Mesothelial cell of epicardium (in vitro differentiated cells): ENCODE measurements around the gene ECE1. TPM values are rescaled to one million over a fixed set of nuclear protein-coding genes. Genes with fewer than 3 reads are reported as not detected.
"Not testable (repeated sequence)": the region's sequence is repeated elsewhere in the genome, so short reads cannot be mapped to it uniquely, and the experiment has no call there.

Source experiments
- DNase-seq, 2 experiments: peaks; one replicate each; pipeline ENCODE4 v3.0.0; 2021; ENCODE audit warnings: low spot score in 2 of 2; ENCODE audit not compliant: unreplicated experiment in 2 of 2
- H3K27ac Mint-ChIP-seq: 2 replicates; pipeline ENCODE4 v1.8.0; 2021; ENCODE audit warnings: mixed read lengths
- H3K27me3 Mint-ChIP-seq: 2 replicates; pipeline ENCODE4 v1.8.0; 2021; ENCODE audit warnings: low read depth, mixed read lengths
- H3K36me3 Mint-ChIP-seq: 2 replicates; pipeline ENCODE4 v1.8.0; 2021; ENCODE audit warnings: mixed read lengths
- H3K4me1 Mint-ChIP-seq: 2 replicates; pipeline ENCODE4 v1.8.0; 2021; ENCODE audit warnings: mixed read lengths
- H3K4me3 Mint-ChIP-seq: 2 replicates; pipeline ENCODE4 v1.8.0; 2021; ENCODE audit warnings: mild to moderate bottlenecking, moderate library complexity, mixed read lengths
- H3K9me3 Mint-ChIP-seq: 2 replicates; pipeline ENCODE4 v1.8.0; 2021; ENCODE audit warnings: mixed read lengths
- total RNA-seq: library from RNA; stranded (reverse); gene quantifications from 3 replicates; pipeline ENCODE4 v1.2.1, GENCODE V29; 2021
- TF ChIP-seq, protein P1 (sequence below): fragments of 200-600 bp; sonication (generic); IDR thresholded peaks from one replicate; pipeline ENCODE4 v1.5.0; 2021; ENCODE audit warnings: antibody characterized with exemption; ENCODE audit not compliant: unreplicated experiment

The ECE1 gene
- total RNA-seq, 1 donor from 2014 or later: 41.1 TPM

DNA sequence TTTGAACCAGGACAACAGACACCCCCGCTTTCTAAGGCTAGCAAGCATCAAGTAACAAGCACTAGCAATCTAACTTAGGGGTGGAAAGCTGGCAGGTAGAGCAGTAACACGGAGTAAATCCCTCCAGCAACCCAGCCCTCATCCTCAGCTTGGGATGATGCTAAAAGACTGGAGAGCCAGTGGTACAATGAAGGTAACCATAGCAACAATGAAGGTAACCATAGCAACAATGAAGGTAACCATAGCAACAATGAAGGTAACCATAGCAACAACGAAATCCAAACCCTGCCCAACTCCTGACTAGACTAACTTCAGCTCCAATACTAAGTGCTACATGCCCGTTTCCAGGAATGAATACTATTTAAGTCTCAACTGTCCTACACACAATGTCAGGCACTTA, 91.3 kb downstream of the ECE1 start:
- no peak overlapping the region for H3K27ac Mint-ChIP-seq
- no peaks in the 10 kb centered on the region for H3K36me3 Mint-ChIP-seq
- H3K4me3 Mint-ChIP-seq: no peak overlapping the region
- TF ChIP-seq, protein P1, sequence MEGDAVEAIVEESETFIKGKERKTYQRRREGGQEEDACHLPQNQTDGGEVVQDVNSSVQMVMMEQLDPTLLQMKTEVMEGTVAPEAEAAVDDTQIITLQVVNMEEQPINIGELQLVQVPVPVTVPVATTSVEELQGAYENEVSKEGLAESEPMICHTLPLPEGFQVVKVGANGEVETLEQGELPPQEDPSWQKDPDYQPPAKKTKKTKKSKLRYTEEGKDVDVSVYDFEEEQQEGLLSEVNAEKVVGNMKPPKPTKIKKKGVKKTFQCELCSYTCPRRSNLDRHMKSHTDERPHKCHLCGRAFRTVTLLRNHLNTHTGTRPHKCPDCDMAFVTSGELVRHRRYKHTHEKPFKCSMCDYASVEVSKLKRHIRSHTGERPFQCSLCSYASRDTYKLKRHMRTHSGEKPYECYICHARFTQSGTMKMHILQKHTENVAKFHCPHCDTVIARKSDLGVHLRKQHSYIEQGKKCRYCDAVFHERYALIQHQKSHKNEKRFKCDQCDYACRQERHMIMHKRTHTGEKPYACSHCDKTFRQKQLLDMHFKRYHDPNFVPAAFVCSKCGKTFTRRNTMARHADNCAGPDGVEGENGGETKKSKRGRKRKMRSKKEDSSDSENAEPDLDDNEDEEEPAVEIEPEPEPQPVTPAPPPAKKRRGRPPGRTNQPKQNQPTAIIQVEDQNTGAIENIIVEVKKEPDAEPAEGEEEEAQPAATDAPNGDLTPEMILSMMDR: no peak
- no peaks in the 10 kb centered on the region for H3K4me1 Mint-ChIP-seq
- H3K9me3 Mint-ChIP-seq: no peaks in the 10 kb centered on the region
- DNase-seq: no peak
- H3K27me3 Mint-ChIP-seq: peaks cover 10% of the 10 kb centered on the region

DNA sequence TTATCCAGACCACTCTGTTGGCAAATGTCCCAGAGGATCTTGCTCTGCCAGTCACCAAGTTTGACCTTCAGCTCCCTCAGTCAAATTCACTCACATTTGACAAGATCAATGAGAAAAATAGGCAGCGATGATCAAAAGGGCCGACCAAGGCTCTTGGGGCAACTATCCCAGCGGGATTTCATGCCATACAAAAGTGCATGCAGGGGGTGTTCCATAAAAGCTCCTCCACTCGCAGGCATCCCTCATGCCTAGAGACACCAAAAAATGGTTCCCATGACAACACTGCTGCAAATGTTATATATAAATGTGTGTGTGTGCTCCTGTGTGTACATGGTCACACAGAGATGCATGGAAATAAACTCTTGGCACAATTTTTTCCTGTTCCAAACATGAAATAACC, 97.4 kb downstream of the ECE1 start:
- Mint-ChIP-seq H3K4me1 (peaks cover 1% of the 10 kb centered on the region), H3K27me3 (peaks cover 28% of the 10 kb centered on the region), H3K36me3 (no peaks in the 10 kb centered on the region), H3K9me3 (no peaks in the 10 kb centered on the region), H3K27ac (no peak overlapping the region), H3K4me3 (no peak overlapping the region)
- no peak for DNase-seq
- TF ChIP-seq, protein P1: no peak

DNA sequence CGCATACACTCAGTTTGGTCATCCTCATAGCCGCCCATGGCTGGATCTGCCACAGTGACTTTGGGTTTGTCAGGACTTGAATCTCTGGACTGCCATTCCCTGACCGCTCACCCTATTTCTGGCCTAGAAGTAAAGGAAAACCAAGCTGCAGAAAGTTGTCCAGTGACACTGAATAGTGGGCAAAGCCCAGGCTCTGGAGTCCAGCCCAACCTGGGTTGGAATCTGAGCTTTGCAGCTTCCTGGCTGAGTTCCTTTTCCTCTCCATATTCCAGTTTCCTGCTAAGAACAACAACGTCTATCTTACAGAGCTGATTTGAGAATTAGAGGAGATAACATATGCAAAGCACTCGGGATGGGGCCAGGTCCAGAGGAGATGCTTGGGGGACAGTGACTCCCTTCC, 98.0 kb downstream of the ECE1 start:
- Mint-ChIP-seq H3K4me3 (no peak overlapping the region), H3K4me1 (peaks cover 1% of the 10 kb centered on the region)
- TF ChIP-seq, protein P1: no peak

DNA sequence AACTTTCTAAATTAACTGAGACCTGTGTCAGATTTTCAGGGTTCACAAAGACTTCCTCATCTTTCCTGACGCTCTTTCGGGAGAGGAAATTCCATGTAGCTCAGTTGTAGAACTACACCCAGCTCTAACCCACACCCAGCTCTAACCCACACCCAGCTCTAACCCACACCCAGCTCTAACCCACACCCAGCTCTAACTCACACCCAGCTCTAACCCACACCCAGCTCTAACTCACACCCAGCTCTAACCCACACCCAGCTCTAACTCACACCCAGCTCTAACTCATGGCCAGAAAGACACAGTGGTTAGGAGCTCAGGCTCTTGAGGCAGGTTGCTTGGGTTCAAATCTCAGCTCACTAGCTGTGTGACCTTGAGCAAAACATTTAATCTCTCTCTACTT, 99.5 kb downstream of the ECE1 start:
- not testable (repeated sequence) for DNase-seq, H3K4me1 Mint-ChIP-seq, H3K36me3 Mint-ChIP-seq, H3K27ac Mint-ChIP-seq, H3K4me3 Mint-ChIP-seq, H3K9me3 Mint-ChIP-seq
- peaks cover 27% of the 10 kb centered on the region for H3K27me3 Mint-ChIP-seq

More for the DNA sequence above, 98.0 kb downstream of the ECE1 start:
- no peak for DNase-seq
- no peak overlapping the region for H3K27ac Mint-ChIP-seq
- H3K27me3 Mint-ChIP-seq: peaks cover 28% of the 10 kb centered on the region
- H3K9me3 Mint-ChIP-seq: no peaks in the 10 kb centered on the region
- no peaks in the 10 kb centered on the region for H3K36me3 Mint-ChIP-seq

DNA sequence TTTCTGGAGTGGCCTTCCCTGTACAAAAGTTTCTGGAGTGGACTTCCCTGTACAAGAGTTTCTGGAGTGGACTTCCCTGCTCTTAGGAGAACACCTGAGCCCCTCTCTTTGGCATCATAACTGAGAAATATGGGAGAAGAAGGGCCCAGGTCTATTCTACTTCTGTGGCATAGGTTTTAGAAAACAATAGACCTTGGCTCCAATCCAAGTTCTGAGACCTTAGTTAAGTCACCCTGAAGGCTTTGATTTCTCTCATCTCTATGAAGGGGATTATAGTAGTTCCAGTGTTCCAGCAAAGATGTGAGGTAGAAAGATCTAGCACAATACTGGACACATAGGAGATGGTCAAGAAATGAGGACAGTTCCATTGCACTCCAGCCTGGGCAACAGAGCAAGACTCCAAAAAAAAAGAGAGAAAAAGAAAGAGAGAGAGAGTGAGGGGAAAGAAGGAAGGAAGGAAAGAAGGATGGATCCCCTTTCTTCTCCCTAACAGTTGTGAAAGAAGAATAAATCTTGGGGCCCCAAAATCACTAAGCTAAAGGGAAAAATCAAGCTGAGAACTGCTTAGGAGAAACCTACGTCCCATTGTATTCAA, 100.3 kb downstream of the ECE1 start:
- no peak overlapping the region for H3K4me3 Mint-ChIP-seq
- no peak for DNase-seq
- TF ChIP-seq, protein P1: no peak
- no peaks in the 10 kb centered on the region for H3K9me3 Mint-ChIP-seq
- H3K27ac Mint-ChIP-seq: no peak overlapping the region
- peaks cover 25% of the 10 kb centered on the region for H3K27me3 Mint-ChIP-seq
- H3K4me1 Mint-ChIP-seq: peaks cover 1% of the 10 kb centered on the region
- no peaks in the 10 kb centered on the region for H3K36me3 Mint-ChIP-seq

DNA sequence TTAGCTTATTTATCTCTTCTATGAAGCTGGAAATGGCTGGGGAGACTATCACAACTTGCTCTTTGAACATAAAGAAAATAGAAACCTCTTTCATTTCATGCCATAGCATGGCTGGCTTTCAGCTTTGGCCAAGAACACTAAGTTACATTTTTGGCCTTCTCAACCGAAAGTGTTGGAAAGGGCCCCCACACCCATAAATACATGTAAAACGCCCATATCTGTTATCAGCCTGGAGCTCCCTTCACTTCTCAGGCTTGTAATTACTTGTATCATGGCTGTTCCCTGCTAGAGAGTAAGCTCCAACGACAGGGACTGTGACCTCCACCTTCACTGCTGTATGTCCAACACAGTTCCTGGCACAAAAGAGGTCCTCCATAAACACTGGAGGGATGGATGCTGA, 100.8 kb downstream of the ECE1 start:
- Mint-ChIP-seq H3K27ac (no peak overlapping the region), H3K9me3 (no peaks in the 10 kb centered on the region), H3K36me3 (no peaks in the 10 kb centered on the region), H3K27me3 (peaks cover 25% of the 10 kb centered on the region), H3K4me1 (peaks cover 1% of the 10 kb centered on the region), H3K4me3 (no peak overlapping the region)
- no peak for DNase-seq
- TF ChIP-seq, protein P1: no peak
